Large intestine (tissue), 3 donors: ENCODE results near the gene CHRND. TPM values are rescaled to one million over a fixed set of nuclear protein-coding genes. Genes with fewer than 3 reads are reported as not detected.

Experiments used
- DNase-seq, 2 donors: peaks; one replicate each; pipeline versions ENCODE4 v3.0.0 to v3.0.0-alpha.2; 2013
- H3K27ac ChIP-seq: one replicate; pipeline ENCODE4 v1.5.1; 2013; ENCODE audit warnings: low read length
- H3K27me3 ChIP-seq: 2 replicates; pipeline ENCODE4 v1.6.1; 2013; ENCODE audit warnings: low read length; ENCODE audit not compliant: control insufficient read depth, insufficient read depth
- H3K36me3 ChIP-seq: 2 replicates; pipeline ENCODE4 v1.6.1; 2013; ENCODE audit warnings: low read length; ENCODE audit not compliant: control insufficient read depth, insufficient read depth
- H3K4me1 ChIP-seq: one replicate; pipeline ENCODE4 v1.6.1; 2013; ENCODE audit warnings: low read length; ENCODE audit not compliant: control insufficient read depth, insufficient read depth
- H3K4me3 ChIP-seq: one replicate; pipeline ENCODE4 v1.5.1; 2013; ENCODE audit warnings: low read length
- H3K9me3 ChIP-seq: one replicate; pipeline ENCODE4 v1.6.1; 2013; ENCODE audit warnings: mild to moderate bottlenecking, low read depth, low read length, moderate library complexity; ENCODE audit not compliant: control insufficient read depth
- WGBS: methylation state at CpG from one replicate; pipeline ENCODE4 v1.1.5; 2013; ENCODE audit warnings: low lambda C conversion rate; ENCODE audit not compliant: insufficient coverage; 5-methylcytosine and 5-hydroxymethylcytosine counted together
- polyA plus RNA-seq: library from polyadenylated mRNA; unstranded; fragments of 120-200 nt; gene quantifications from one replicate; pipeline ENCODE4 v1.2.1, GENCODE V29; 2013

Gene CHRND
- polyA plus RNA-seq, 1 donor: 0.27 TPM

DNA sequence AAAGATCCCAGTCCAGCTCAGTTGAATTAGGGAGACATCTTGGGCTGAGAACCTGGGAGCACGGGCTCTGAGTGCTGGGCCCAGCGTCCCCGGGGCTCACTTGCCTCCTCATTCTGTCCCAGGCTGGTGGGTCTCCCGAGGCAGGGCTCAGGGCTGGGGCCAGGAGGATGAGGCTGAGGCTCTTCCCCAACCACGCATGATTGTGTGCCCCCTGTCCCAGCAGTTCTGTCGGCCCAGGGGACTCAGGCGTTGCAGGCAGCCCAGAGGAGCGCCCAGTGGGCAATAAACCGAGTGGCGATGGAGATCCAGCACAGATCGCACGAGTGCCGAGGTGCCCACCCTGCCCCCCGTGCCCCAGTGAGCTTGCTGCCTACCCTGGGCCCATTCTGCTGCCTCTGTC lies 4.9 kb upstream of the CHRND start:
- WGBS: no CpG with 5 or more reads among the region's 14 CpGs
- Histone ChIP-seq H3K27me3 (peaks cover 47% of the 10 kb centered on the region), H3K4me1 (peaks cover 16% of the 10 kb centered on the region)

DNA sequence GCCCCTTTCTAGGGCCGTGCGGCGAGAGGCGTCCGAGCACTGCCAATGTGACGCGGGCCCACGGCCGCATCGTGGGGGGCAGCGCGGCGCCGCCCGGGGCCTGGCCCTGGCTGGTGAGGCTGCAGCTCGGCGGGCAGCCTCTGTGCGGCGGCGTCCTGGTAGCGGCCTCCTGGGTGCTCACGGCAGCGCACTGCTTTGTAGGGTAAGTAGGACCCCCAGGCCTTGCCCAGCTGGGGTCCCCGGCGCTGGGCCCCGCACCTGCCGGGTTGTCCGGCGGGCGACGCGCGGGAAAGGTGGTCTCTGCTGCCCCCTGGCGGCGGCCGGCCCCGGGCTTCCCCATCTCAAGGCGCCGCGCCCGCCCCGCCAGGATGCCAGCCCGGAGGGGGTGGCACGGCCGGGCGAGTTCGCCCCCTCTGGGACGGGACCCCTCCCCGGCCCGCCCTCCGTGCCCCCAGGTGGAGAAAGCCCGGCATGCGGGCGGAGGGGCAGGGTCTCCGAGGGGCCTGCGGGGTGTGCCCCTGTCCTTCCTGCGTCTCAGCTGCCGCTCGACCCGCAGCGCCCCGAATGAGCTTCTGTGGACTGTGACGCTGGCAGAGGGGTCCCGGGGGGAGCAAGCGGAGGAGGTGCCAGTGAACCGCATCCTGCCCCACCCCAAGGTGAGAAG lies 3.9 kb upstream of the CHRND start:
- peaks cover 12% of the 10 kb centered on the region for H3K9me3 ChIP-seq
- H3K36me3 ChIP-seq: no peaks in the 10 kb centered on the region
- WGBS: no CpG with 5 or more reads among the region's 66 CpGs
- H3K4me3 ChIP-seq: no peak overlapping the region
- peaks cover 50% of the 10 kb centered on the region for H3K27me3 ChIP-seq
- no peak for DNase-seq
- peaks cover 7% of the 10 kb centered on the region for H3K4me1 ChIP-seq
- H3K27ac ChIP-seq: no peak overlapping the region

More for the DNA sequence above, 4.9 kb upstream of the CHRND start:
- no peak overlapping the region for H3K27ac ChIP-seq
- H3K4me3 ChIP-seq: no peak overlapping the region
- no peaks in the 10 kb centered on the region for H3K36me3 ChIP-seq
- DNase-seq: no peak
- H3K9me3 ChIP-seq: peaks cover 12% of the 10 kb centered on the region

DNA sequence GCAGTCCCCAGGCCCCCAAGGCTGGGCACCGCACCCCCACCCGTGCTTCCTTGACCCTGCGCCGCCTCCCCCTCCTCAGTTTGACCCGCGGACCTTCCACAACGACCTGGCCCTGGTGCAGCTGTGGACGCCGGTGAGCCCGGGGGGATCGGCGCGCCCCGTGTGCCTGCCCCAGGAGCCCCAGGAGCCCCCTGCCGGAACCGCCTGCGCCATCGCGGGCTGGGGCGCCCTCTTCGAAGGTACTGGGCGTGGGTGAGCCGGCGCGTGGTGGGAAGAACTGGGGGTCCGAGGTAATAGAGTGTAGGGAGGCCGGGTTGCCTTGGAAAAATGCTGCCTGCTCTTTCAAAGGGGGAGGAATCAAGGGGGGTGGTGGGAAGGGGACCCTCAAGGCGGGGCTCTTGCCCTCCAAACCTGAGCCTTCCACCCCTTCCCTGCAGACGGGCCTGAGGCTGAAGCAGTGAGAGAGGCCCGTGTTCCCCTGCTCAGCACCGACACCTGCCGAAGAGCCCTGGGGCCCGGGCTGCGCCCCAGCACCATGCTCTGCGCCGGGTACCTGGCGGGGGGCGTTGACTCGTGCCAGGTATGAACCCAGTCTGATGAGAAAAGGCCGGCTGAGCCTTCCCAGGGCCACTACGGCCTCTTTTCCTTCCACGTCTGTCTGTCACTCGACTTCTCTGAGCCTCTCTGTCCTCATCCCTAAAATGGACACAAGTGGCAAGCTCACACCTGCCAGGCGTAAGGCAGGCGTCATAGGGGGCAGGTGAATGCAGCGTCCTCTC lies 3.1 kb upstream of the CHRND start:
- no peak overlapping the region for H3K4me3 ChIP-seq
- H3K9me3 ChIP-seq: peaks cover 12% of the 10 kb centered on the region
- no peak for DNase-seq
- peaks cover 51% of the 10 kb centered on the region for H3K27me3 ChIP-seq
- no peak overlapping the region for H3K27ac ChIP-seq
- H3K4me1 ChIP-seq: peaks cover 5% of the 10 kb centered on the region
- WGBS: no CpG with 5 or more reads among the region's 46 CpGs
- no peaks in the 10 kb centered on the region for H3K36me3 ChIP-seq

DNA sequence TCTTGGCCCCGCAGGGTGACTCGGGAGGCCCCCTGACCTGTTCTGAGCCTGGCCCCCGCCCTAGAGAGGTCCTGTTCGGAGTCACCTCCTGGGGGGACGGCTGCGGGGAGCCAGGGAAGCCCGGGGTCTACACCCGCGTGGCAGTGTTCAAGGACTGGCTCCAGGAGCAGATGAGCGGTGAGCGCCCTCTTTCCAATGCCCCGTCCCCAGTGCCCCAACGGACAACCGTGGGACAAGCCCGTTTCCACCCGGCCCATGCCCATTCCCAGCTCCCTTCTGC lies 2.6 kb upstream of the CHRND start:
- no peak overlapping the region for H3K27ac ChIP-seq
- no peak for DNase-seq
- peaks cover 54% of the 10 kb centered on the region for H3K27me3 ChIP-seq
- H3K9me3 ChIP-seq: peaks cover 12% of the 10 kb centered on the region
- H3K4me1 ChIP-seq: peaks cover 5% of the 10 kb centered on the region
- WGBS: no CpG with 5 or more reads among the region's 16 CpGs
- no peak overlapping the region for H3K4me3 ChIP-seq
- H3K36me3 ChIP-seq: no peaks in the 10 kb centered on the region

DNA sequence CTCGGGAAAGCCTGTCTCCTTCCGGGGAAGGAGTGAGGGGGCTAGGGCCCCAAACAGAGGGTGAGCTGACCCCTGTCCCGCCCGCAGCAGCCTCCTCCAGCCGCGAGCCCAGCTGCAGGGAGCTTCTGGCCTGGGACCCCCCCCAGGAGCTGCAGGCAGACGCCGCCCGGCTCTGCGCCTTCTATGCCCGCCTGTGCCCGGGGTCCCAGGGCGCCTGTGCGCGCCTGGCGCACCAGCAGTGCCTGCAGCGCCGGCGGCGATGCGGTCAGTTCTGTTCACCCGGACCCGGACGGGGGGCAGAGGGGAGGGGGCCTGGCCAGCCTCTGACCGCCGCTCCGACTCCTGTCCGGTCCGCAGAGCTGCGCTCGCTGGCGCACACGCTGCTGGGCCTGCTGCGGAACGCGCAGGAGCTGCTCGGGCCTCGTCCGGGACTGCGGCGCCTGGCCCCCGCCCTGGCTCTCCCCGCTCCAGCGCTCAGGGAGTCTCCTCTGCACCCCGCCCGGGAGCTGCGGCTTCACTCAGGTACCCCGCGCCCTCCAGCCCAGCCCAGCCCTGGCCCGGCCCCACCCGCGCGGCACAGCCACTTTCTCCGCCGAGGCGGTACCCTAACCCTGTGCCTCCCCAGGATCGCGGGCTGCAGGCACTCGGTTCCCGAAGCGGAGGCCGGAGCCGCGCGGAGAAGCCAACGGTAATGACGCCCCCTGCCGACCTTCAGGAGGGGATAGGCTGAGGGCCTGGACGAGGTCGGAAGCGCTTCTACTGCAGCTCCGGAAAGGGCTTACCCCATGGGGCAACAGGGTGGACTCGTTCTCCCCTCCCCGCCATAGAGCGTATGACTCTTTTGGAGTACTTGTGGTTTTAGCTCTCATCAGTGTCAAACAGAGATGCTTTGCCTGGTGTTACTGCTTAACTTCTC lies 2.0 kb upstream of the CHRND start:
- peak in 1 of 2 donors; percentile 51 for DNase-seq
- Histone ChIP-seq H3K27me3 (peaks cover 54% of the 10 kb centered on the region), H3K4me1 (peaks cover 5% of the 10 kb centered on the region), H3K27ac (no peak overlapping the region), H3K4me3 (no peak overlapping the region), H3K36me3 (no peaks in the 10 kb centered on the region), H3K9me3 (peaks cover 12% of the 10 kb centered on the region)
- no CpG with 5 or more reads among the region's 75 CpGs for WGBS

DNA sequence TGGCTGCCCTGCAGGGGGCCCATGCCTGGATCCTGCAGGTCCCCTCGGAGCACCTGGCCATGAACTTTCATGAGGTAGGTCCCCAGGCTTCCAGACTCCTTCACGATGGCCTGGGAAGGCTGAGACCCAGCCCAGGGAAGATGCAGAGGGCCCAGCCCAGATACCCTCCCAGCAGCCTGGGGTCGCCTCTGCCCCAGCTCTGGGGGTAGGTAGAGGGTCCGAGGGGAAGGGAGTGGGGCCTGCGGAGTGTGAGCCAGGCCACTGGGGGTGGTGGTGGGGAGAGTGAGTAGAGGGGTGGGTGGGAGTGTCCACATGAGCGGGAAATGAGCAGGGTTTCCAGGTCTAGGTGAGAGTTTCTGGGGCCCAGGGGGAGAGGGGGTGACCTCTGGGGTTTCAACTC lies 1.2 kb upstream of the CHRND start:
- no CpG with 5 or more reads among the region's 6 CpGs for WGBS
- Histone ChIP-seq H3K9me3 (peaks cover 12% of the 10 kb centered on the region), H3K27me3 (peaks cover 54% of the 10 kb centered on the region), H3K4me3 (no peak overlapping the region), H3K36me3 (no peaks in the 10 kb centered on the region), H3K4me1 (peaks cover 5% of the 10 kb centered on the region), H3K27ac (no peak overlapping the region)
- DNase-seq: no peak

DNA sequence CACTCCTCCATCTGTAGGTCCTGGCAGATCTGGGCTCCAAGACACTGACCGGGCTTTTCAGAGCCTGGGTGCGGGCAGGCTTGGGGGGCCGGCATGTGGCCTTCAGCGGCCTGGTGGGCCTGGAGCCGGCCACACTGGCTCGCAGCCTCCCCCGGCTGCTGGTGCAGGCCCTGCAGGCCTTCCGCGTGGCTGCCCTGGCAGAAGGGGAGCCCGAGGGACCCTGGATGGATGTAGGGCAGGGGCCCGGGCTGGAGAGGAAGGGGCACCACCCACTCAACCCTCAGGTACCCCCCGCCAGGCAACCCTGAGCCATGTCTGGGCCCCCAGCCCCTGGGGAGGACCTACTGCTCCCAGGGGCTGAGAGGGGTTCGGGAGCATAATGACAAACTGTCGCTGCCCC lies 761 bp upstream of the CHRND start:
- peaks cover 5% of the 10 kb centered on the region for H3K4me1 ChIP-seq
- no peak for DNase-seq
- H3K27ac ChIP-seq: no peak overlapping the region
- WGBS: no CpG with 5 or more reads among the region's 14 CpGs
- H3K36me3 ChIP-seq: no peaks in the 10 kb centered on the region
- H3K9me3 ChIP-seq: peaks cover 12% of the 10 kb centered on the region
- H3K27me3 ChIP-seq: peaks cover 54% of the 10 kb centered on the region
- no peak overlapping the region for H3K4me3 ChIP-seq

DNA sequence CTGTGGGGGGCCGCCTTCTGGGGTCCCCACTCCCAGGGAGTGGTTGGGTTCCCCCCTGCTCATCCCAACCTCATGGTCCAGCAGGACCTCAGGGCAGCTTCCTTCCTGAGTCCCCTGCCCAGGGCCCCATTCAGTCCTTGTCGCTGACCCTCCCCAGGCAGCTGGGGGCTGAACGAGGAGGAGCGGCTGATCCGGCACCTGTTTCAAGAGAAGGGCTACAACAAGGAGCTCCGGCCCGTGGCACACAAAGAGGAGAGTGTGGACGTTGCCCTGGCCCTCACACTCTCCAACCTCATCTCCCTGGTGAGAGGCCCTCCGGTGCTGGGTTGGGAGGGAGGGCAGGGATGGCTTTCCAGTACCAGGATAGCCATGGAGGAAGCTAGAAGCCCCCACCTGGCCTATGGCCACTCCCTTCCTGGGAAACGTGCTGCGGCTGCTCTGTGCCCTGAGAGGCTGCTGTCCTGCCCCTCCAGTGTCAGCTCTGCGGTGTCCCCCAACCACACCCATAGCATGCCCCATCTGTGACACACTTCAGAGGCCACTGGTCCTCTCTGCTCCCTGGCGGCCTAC lies 497 bp downstream of the CHRND start:
- Histone ChIP-seq H3K27me3 (peaks cover 46% of the 10 kb centered on the region), H3K4me3 (no peak overlapping the region), H3K4me1 (peaks cover 5% of the 10 kb centered on the region), H3K9me3 (peaks cover 12% of the 10 kb centered on the region), H3K36me3 (no peaks in the 10 kb centered on the region), H3K27ac (no peak overlapping the region)
- no CpG with 5 or more reads among the region's 13 CpGs for WGBS
- no peak for DNase-seq

DNA sequence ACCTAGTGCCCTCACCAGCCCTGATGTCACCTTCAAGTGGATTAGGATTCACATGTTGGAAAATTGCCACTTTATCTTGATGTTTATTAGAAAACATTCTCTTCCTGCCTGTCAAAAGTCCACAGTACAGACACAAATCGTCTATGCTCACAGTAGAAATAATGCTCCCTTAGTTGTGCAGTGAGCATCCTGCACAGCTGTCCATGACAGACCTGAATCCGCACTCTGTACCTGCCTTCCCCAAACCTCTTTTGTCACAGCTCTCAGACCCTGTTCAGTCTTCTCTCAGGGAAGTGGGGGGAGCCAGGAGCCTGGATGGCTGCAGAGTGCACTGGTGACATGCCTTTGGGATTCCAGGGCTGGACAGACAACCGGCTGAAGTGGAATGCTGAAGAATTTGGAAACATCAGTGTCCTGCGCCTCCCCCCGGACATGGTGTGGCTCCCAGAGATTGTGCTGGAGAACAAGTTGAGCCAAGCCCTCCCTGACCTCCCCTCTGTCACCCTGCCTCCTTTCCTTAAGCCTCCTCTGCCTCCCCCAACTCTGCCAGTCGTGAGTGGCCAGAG lies 2.0 kb downstream of the CHRND start:
- H3K9me3 ChIP-seq: peaks cover 6% of the 10 kb centered on the region
- H3K27me3 ChIP-seq: peaks cover 34% of the 10 kb centered on the region
- DNase-seq: no peak
- WGBS: no CpG with 5 or more reads among the region's 6 CpGs
- H3K4me3 ChIP-seq: no peak overlapping the region
- H3K4me1 ChIP-seq: peaks cover 5% of the 10 kb centered on the region
- no peak overlapping the region for H3K27ac ChIP-seq
- H3K36me3 ChIP-seq: no peaks in the 10 kb centered on the region
